GM23338 (cell line): ENCODE measurements around the gene AQP7.

Experiments
- EZH2phosphoT487 ChIP-seq: fragments of 200-600 bp; sonication (generic); IDR thresholded peaks from one replicate; pipeline ENCODE4 v1.8.1; 2018; ENCODE audit warnings: antibody characterized with exemption; ENCODE audit not compliant: unreplicated experiment
- TF ChIP-seq, protein P1 (sequence below), 2 experiments: fragments of 200-600 bp in 1 of 2; sonication (generic) in 1 of 2; conservative IDR thresholded peaks; 2 replicates each; pipeline versions ENCODE4 v1.5.1 to v1.6.1; 2016 to 2017; ENCODE audit warnings: antibody characterized with exemption in 2 of 2, low read depth in 2 of 2, mild to moderate bottlenecking in 2 of 2, moderate library complexity in 1 of 2
- TF ChIP-seq, protein P2 (sequence below): IDR thresholded peaks from one replicate; pipeline ENCODE4 v1.6.1; 2018; ENCODE audit warnings: antibody characterized with exemption; ENCODE audit not compliant: unreplicated experiment

DNA sequence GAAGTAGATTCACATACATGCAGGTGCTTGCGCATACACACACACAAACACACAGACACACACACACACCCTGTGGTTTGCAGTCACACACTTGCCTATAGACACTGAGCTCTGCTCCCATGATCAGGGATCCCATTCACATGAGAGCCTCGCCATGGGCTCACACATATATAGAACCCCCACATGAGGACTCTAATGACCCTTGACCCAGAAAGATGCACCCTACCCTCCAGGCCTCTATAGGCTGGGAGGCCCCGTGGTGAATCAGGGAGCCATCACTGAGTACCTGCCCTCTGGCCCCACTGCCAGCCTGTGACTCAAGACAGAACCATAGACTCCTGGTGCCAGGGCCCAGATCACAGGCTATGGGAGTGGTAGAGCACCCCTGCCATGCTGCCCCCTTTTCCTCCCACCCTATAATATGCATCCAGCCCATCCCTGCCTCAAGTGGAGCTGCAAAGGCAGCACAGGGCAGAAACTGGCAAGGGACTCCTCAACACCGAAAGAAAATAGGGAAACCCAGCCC, 48.3 kb upstream of the AQP7 start:
- no peak for TF ChIP-seq EZH2phosphoT487
- TF ChIP-seq, protein P1, sequence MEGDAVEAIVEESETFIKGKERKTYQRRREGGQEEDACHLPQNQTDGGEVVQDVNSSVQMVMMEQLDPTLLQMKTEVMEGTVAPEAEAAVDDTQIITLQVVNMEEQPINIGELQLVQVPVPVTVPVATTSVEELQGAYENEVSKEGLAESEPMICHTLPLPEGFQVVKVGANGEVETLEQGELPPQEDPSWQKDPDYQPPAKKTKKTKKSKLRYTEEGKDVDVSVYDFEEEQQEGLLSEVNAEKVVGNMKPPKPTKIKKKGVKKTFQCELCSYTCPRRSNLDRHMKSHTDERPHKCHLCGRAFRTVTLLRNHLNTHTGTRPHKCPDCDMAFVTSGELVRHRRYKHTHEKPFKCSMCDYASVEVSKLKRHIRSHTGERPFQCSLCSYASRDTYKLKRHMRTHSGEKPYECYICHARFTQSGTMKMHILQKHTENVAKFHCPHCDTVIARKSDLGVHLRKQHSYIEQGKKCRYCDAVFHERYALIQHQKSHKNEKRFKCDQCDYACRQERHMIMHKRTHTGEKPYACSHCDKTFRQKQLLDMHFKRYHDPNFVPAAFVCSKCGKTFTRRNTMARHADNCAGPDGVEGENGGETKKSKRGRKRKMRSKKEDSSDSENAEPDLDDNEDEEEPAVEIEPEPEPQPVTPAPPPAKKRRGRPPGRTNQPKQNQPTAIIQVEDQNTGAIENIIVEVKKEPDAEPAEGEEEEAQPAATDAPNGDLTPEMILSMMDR (conservative IDR thresholded peaks at IDR 0.05; ENCODE audit: low read depth in 2 of 2): no peak
- TF ChIP-seq, protein P2, sequence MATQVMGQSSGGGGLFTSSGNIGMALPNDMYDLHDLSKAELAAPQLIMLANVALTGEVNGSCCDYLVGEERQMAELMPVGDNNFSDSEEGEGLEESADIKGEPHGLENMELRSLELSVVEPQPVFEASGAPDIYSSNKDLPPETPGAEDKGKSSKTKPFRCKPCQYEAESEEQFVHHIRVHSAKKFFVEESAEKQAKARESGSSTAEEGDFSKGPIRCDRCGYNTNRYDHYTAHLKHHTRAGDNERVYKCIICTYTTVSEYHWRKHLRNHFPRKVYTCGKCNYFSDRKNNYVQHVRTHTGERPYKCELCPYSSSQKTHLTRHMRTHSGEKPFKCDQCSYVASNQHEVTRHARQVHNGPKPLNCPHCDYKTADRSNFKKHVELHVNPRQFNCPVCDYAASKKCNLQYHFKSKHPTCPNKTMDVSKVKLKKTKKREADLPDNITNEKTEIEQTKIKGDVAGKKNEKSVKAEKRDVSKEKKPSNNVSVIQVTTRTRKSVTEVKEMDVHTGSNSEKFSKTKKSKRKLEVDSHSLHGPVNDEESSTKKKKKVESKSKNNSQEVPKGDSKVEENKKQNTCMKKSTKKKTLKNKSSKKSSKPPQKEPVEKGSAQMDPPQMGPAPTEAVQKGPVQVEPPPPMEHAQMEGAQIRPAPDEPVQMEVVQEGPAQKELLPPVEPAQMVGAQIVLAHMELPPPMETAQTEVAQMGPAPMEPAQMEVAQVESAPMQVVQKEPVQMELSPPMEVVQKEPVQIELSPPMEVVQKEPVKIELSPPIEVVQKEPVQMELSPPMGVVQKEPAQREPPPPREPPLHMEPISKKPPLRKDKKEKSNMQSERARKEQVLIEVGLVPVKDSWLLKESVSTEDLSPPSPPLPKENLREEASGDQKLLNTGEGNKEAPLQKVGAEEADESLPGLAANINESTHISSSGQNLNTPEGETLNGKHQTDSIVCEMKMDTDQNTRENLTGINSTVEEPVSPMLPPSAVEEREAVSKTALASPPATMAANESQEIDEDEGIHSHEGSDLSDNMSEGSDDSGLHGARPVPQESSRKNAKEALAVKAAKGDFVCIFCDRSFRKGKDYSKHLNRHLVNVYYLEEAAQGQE: no peak
